ENCODE measurements around the gene WIZ.

DNA sequence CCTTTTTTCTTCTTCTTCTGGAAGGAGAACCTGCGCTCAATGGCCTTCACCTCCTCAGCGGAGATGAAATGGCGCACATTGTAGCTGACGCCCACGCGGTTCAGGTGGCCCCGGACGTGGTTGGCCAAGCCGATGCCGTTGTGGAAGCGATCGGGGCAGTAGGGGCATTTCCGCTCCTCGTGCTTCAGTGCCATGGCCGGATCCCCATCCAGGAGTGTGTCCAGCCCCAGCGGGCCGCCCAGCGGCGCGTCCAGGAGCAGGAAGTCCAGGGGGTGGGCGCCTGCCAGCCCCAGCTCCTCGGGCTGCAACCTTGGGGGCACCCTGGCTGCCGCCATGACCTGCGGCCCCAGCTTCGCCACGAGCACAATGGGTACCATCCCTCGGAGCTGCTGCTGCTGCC lies 11.2 kb downstream of the WIZ start:
- no peak for TF ChIP-seq CTCF (IDR thresholded peaks at IDR 0.05)
- TF ChIP-seq POLR2A (IDR thresholded peaks at IDR 0.05): no peak

Data from suprapubic skin (tissue), 3 donors.